Esophagus muscularis mucosa (tissue), 4 donors: ENCODE results near the gene AHNAK2. TPM values are rescaled to one million over a fixed set of nuclear protein-coding genes. Genes with fewer than 3 reads are reported as not detected.
"Not testable (repeated sequence)": the region's sequence is repeated elsewhere in the genome, so short reads cannot be mapped to it uniquely, and the experiment has no call there.

Source experiments
- DNase-seq: peaks from one replicate; pipeline ENCODE4 v3.0.0-alpha.2; 2017; ENCODE audit errors: extremely low spot score
- H3K27ac ChIP-seq, 4 donors: fragments of 200-600 bp; sonication (generic); replicated peaks in 1 of 4; 1 replicate in 3 of 4; 2 replicates in 1 of 4; pipeline ENCODE4 v1.5.1; 2016 to 2019; ENCODE audit warnings: mild to moderate bottlenecking in 1 of 4
- H3K27me3 ChIP-seq, 4 donors: fragments of 200-600 bp; sonication (generic); one replicate each; pipeline versions ENCODE4 v1.5.1 to v1.6.0; 2016 to 2019
- H3K36me3 ChIP-seq, 4 donors: fragments of 200-600 bp; sonication (generic); one replicate each; pipeline ENCODE4 v1.5.1; 2016 to 2019
- H3K4me1 ChIP-seq, 4 donors: fragments of 200-600 bp; sonication (generic); one replicate each; pipeline ENCODE4 v1.5.1; 2016 to 2019
- H3K4me3 ChIP-seq, 4 donors: fragments of 200-600 bp; sonication (generic); 1 replicate in 2 of 4; 2 replicates in 2 of 4; pipeline ENCODE4 v1.5.1; 2016 to 2019; ENCODE audit warnings: mild to moderate bottlenecking in 4 of 4, moderate library complexity in 1 of 4
- H3K9me3 ChIP-seq, 4 donors: fragments of 200-600 bp; sonication (generic); 1 replicate in 3 of 4; 2 replicates in 1 of 4; pipeline ENCODE4 v1.5.1; 2016 to 2019
- CTCF ChIP-seq, 3 experiments: fragments of 200-600 bp in 2 of 3; fragments of 450-650 bp in 1 of 3; sonication (generic) in 2 of 3; IDR thresholded peaks; one replicate each; pipeline ENCODE4 v1.5.1; 2017 to 2019; ENCODE audit warnings: antibody characterized with exemption in 3 of 3, mild to moderate bottlenecking in 2 of 3, moderate library complexity in 1 of 3
- EP300 ChIP-seq: sonication (generic); formaldehyde crosslinking; IDR thresholded peaks from one replicate; pipeline ENCODE4 v1.6.1; 2017; ENCODE audit warnings: antibody characterized with exemption
- POLR2A ChIP-seq: fragments of 450-650 bp; IDR thresholded peaks from one replicate; pipeline ENCODE4 v1.6.1; 2017; ENCODE audit warnings: antibody characterized with exemption, moderate library complexity, mild to moderate bottlenecking, low read depth
- POLR2AphosphoS5 ChIP-seq, 2 donors: sonication (generic); formaldehyde crosslinking; IDR thresholded peaks; one replicate each; pipeline ENCODE4 v1.6.1; 2017; ENCODE audit warnings: antibody characterized with exemption in 2 of 2
- WGBS: methylation state at CpG from one replicate; pipeline ENCODE4 v1.1.5; 2018; 5-methylcytosine and 5-hydroxymethylcytosine counted together
- intact Hi-C: fragments of 100-400 bp; cut with DNase I; formaldehyde crosslinking; loops from one replicate; pipeline ENCODE4 v1.15.1; 2023
- total RNA-seq, 4 donors: library from RNA; depleted of rRNA; stranded (reverse); fragments of >200 nt; gene quantifications; one replicate each; pipeline versions ENCODE4 v1.1.0 to v1.2.1, GENCODE V29; 2016

The AHNAK2 gene
- 100 to 1,000 TPM in 3 of 4 donors, 10 to 100 TPM in 1; 95.3 to 277 (median 195) TPM for total RNA-seq

- H3K27ac ChIP-seq: peak within 1 kb of the TSS; percentile 76 to 96 (median 90)
Observed at GRCh38 chr14:104977681-104978653, at the start of gene AHNAK2. AHNAK2 (minus strand) TSS chr14:104978374; CDS start chr14:104978237, 137 bp downstream.

GRCh38 chr14:105027718-105028117, 49.5 kb upstream of the AHNAK2 start:
- 89% methylated on average over 4 of the region's 4 CpGs for WGBS
- H3K4me1 ChIP-seq, DNase-seq, H3K27ac ChIP-seq, H3K27me3 ChIP-seq, H3K36me3 ChIP-seq, H3K4me3 ChIP-seq, H3K9me3 ChIP-seq, intact Hi-C loops: not testable (repeated sequence)

More at GRCh38 chr14:104977681-104978653, at the start of gene AHNAK2:
- peak within 1 kb of the TSS; percentile 64 to 73 (median 68) for H3K4me3 ChIP-seq
- intact Hi-C loops: no loop called here
- DNase-seq: no peak
- H3K36me3 ChIP-seq: no peaks in the 10 kb centered on the region
- H3K4me1 ChIP-seq: peaks cover 66 to 86% (median 77%) of the 10 kb centered on the region in 4 donors
- no peaks in the 10 kb centered on the region for H3K27me3 ChIP-seq
- peak; percentile 53 to 59 for TF ChIP-seq POLR2AphosphoS5 (IDR thresholded peaks at IDR 0.05)
- TF ChIP-seq CTCF (IDR thresholded peaks at IDR 0.05): no peak
- 6% methylated on average over 30 of the region's 111 CpGs for WGBS
- no peaks in the 10 kb centered on the region for H3K9me3 ChIP-seq

DNA sequence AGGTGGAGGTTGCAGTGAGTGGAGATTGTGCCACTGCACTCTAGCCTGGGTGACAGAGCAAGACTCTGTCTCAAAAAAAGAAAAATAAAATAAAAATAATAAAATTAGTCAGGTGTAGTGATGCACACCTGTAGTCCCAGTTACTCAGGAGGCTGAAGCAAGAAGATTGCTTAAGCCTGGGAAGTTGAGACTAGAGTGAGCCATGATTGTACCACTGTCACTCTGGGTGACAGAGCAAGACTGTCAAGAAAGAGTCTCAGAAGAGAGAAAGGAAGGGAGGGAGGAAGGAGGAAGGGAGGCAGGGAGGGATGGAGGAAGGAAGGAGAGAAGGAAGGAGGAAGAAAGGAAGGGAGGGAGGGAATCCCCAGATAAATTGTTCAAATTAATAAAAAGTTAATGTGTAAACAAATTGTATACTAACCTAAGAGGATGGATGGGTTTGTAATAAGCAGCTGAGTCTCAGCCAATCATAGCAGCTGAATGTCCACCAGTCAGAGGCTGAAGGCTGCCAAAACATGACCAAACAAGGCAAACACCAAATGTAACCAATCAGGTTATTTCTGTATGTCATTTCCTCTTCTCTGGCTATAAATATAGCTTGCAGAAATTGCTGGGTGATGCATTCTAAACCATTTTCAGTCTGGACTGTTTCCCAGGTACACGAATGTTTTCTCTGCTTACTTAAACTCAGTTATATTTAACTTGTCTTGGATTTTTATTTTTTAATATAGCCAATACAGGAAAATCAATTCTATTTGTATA, 48.8 kb upstream of the AHNAK2 start:
- Histone ChIP-seq H3K4me3 (no peak overlapping the region), H3K27me3 (peaks cover 0 to 9% (median 0%) of the 10 kb centered on the region in 4 donors), H3K9me3 (no peaks in the 10 kb centered on the region), H3K36me3 (no peaks in the 10 kb centered on the region), H3K27ac (no peak overlapping the region), H3K4me1 (peaks cover 4 to 10% (median 5%) of the 10 kb centered on the region in 4 donors)
- WGBS: 13% methylated on average over 1 of the region's 1 CpG
- intact Hi-C loops: no loop called here
- no peak for DNase-seq
- TF ChIP-seq POLR2AphosphoS5 (IDR thresholded peaks at IDR 0.05) (no peak), POLR2A (no peak), CTCF (IDR thresholded peaks at IDR 0.05) (no peak)

DNA sequence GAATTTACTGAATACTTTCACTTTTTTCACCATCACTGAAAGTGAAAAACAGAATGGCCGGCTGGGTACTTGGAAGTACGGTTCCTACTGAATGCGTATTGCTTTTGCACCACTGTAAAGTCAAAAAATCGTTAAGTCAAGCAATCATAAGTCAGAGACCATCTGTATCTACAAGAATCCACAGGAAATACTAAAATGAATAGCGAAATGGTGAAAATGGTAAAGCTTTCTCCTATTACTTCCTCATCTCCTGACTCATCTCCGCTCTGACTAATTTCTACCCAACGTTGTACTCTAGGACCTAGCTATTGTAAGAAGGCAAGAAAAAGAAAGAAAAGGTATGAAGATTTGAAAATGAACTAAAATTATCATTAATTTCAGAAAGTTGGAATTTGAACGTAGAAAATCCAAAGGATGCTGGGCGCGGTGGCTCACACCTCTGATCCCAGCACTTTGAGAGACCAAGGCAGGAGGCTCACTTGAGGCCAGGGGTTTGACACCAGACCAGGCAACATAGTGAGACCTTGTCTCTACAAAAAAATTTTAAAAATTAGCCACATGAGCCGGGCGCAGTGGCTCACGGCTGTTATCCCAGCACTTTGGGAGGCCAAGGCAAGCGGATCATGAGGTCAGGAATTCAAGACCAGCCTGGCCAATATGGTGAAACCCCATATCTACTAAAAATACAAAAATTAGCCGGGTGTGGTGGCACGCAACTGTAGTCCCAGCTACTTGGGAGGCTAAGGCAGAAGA, 48.0 kb upstream of the AHNAK2 start:
- intact Hi-C loops: no loop called here
- Histone ChIP-seq H3K4me3 (no peak overlapping the region), H3K27ac (no peak overlapping the region), H3K4me1 (peaks cover 9 to 16% (median 10%) of the 10 kb centered on the region in 4 donors), H3K27me3 (peaks cover 0 to 9% (median 0%) of the 10 kb centered on the region in 4 donors), H3K36me3 (no peaks in the 10 kb centered on the region), H3K9me3 (no peaks in the 10 kb centered on the region)
- DNase-seq: no peak
- WGBS: 90% methylated on average over 16 of the region's 16 CpGs
- TF ChIP-seq POLR2A: no peak
- TF ChIP-seq POLR2AphosphoS5 (IDR thresholded peaks at IDR 0.05): no peak
- TF ChIP-seq EP300: no peak
- no peak for TF ChIP-seq CTCF (IDR thresholded peaks at IDR 0.05)
